GM18526 (cell line): ENCODE data around the gene PAK2.

Experiments used
- POLR2A ChIP-seq: IDR thresholded peaks from 3 replicates; pipeline ENCODE4 v1.6.1; 2011; ENCODE audit not compliant: insufficient read length; ENCODE audit errors: extremely low read depth

PAK2 gene

GRCh38 chr3:196739671-196740480 lies at the start of gene PAK2:
PAK2 (plus strand) TSS chr3:196739857; CDS start chr3:196782647, 42,790 bp downstream.
- TF ChIP-seq POLR2A, result peak; percentile 79

GRCh38 chr3:196689941-196690660 lies 49.6 kb upstream of the PAK2 start:
- no peak for TF ChIP-seq POLR2A

- no peak for TF ChIP-seq POLR2A
Observed at GRCh38 chr3:196691386-196691785, 48.3 kb upstream of the PAK2 start.

- TF ChIP-seq POLR2A, result no peak
Observed at GRCh38 chr3:196694202-196694638, 45.4 kb upstream of the PAK2 start.

- no peak for TF ChIP-seq POLR2A
Observed at GRCh38 chr3:196694941-196695848, 44.5 kb upstream of the PAK2 start.

- no peak for TF ChIP-seq POLR2A
Observed at GRCh38 chr3:196695849-196696226, 43.8 kb upstream of the PAK2 start.

- no peak for TF ChIP-seq POLR2A
Observed at GRCh38 chr3:196697270-196697669, 42.4 kb upstream of the PAK2 start.

- TF ChIP-seq POLR2A, result no peak
Observed at GRCh38 chr3:196699749-196700148, 39.9 kb upstream of the PAK2 start.

- TF ChIP-seq POLR2A, result no peak
Observed at GRCh38 chr3:196700801-196701200, 38.9 kb upstream of the PAK2 start.

- TF ChIP-seq POLR2A, result no peak
Observed at GRCh38 chr3:196706327-196706726, 33.3 kb upstream of the PAK2 start.

- no peak for TF ChIP-seq POLR2A
Observed at GRCh38 chr3:196706731-196707130, 32.9 kb upstream of the PAK2 start.

- no peak for TF ChIP-seq POLR2A
Observed at GRCh38 chr3:196707566-196707965, 32.1 kb upstream of the PAK2 start.

GRCh38 chr3:196708467-196708866 lies 31.2 kb upstream of the PAK2 start:
- TF ChIP-seq POLR2A, result no peak

- peak; percentile 84 for TF ChIP-seq POLR2A
Observed at GRCh38 chr3:196711838-196712513, 27.7 kb upstream of the PAK2 start, which contains the start of the genes CEP19 and PIGX. CEP19 (minus strand) TSS chr3:196712250; CDS start chr3:196708657, 3,593 bp downstream. PIGX (plus strand) TSS chr3:196712377.

GRCh38 chr3:196712514-196713413 lies 26.9 kb upstream of the PAK2 start:
- TF ChIP-seq POLR2A, result no peak
